Measurements from ENCODE around the gene CYTH4. TPM values are rescaled to one million over a fixed set of nuclear protein-coding genes. Genes with fewer than 3 reads are reported as not detected.

Gene CYTH4
- total and polyA plus RNA-seq, 2 experiments from 2014 or later = not detected

DNA sequence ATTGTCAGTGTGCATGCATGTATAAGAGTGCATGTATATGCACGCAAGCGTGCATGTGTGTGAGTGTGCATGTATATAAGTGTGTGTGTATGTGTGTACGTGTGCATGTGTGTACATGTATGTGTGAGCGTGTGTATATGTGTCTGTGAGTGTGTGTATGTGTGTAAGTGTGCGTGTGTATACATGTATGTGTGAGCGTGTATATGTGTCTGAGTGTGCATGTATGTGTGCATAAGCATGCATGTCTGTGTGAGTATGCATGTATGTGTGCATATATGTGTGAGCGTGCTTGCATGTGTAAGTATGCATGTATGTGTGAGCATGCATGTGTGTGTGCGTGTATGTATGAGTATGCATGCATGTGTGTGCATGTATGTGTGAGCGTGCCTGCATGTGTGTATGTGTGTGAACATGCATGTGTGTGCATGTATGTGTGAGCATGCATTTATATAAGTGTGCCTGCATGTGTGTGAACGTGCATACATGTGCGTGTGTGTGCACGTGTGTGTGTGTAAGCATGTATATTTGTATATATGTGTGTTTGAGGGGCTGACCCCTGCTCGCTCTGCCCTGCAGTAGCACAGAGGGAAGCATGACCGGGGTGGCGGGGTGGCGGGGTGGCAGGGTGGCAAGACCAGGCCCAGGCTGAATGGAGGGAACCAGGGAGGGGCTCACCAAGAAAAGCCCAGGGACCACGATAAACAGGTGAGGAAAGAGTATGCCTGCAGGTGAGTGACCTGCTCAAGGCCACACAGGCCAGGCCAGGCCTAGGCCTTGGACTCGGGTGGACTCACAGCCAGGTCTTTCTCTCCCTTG lies 26.3 kb downstream of the CYTH4 start:
- Histone ChIP-seq H3F3A (replicated peaks; ENCODE audit: low read depth) (0 out of 2 replicates have a peak, but pooled peaks cover 6% of the 10 kb centered on the region), H3K4me2 (no peak overlapping the region), H3K9me2 (ENCODE audit: insufficient read depth) (no peaks in the 10 kb centered on the region), H2AFZ (no peak overlapping the region), H3K79me2 (replicated peaks; ENCODE audit: insufficient read depth) (no peaks in the 10 kb centered on the region), H3K36me3 (ENCODE audit: insufficient read depth) (no peaks in the 10 kb centered on the region), H4K20me1 (replicated peaks; ENCODE audit: insufficient read depth) (no peaks in the 10 kb centered on the region), H3K27me3 (ENCODE audit: insufficient read depth) (no peaks in the 10 kb centered on the region), H3K4me1 (ENCODE audit: insufficient read depth) (peaks cover 12% of the 10 kb centered on the region; the same call in 1 of the 2 replicates), H3K4me3 (no peak overlapping the region), H3K27ac (ENCODE audit: low read depth) (no peak overlapping the region)
- ATAC-seq (no peak), DNase-seq (ENCODE audit: low spot score) (no peak)
- H3K4me1 Mint-ChIP-seq = peaks cover 44% of the 10 kb centered on the region
- TF ChIP-seq EZH2phosphoT487 (IDR thresholded peaks at IDR 0.05; ENCODE audit: unreplicated experiment) (no peak), STAT1 (IDR thresholded peaks at IDR 0.05; ENCODE audit: unreplicated experiment) (no peak), CREB1 (CRISPR knock-in tag; IDR thresholded peaks at IDR 0.05; ENCODE audit: low read depth) (no peak), POLR2AphosphoS5 (IDR thresholded peaks at IDR 0.05; ENCODE audit: low read depth) (no peak), ZNF331 (CRISPR knock-in tag; IDR thresholded peaks at IDR 0.05; ENCODE audit: low read depth) (no peak), JUNB (IDR thresholded peaks at IDR 0.05; ENCODE audit: unreplicated experiment) (no peak), ZNF114 (CRISPR knock-in tag; IDR thresholded peaks at IDR 0.05) (no peak), EZH2 (IDR thresholded peaks at IDR 0.05; ENCODE audit: low read depth, unreplicated experiment) (no peak), NANOG (IDR thresholded peaks at IDR 0.05; ENCODE audit: borderline replicate concordance) (no peak)
- TF ChIP-seq, protein P1, sequence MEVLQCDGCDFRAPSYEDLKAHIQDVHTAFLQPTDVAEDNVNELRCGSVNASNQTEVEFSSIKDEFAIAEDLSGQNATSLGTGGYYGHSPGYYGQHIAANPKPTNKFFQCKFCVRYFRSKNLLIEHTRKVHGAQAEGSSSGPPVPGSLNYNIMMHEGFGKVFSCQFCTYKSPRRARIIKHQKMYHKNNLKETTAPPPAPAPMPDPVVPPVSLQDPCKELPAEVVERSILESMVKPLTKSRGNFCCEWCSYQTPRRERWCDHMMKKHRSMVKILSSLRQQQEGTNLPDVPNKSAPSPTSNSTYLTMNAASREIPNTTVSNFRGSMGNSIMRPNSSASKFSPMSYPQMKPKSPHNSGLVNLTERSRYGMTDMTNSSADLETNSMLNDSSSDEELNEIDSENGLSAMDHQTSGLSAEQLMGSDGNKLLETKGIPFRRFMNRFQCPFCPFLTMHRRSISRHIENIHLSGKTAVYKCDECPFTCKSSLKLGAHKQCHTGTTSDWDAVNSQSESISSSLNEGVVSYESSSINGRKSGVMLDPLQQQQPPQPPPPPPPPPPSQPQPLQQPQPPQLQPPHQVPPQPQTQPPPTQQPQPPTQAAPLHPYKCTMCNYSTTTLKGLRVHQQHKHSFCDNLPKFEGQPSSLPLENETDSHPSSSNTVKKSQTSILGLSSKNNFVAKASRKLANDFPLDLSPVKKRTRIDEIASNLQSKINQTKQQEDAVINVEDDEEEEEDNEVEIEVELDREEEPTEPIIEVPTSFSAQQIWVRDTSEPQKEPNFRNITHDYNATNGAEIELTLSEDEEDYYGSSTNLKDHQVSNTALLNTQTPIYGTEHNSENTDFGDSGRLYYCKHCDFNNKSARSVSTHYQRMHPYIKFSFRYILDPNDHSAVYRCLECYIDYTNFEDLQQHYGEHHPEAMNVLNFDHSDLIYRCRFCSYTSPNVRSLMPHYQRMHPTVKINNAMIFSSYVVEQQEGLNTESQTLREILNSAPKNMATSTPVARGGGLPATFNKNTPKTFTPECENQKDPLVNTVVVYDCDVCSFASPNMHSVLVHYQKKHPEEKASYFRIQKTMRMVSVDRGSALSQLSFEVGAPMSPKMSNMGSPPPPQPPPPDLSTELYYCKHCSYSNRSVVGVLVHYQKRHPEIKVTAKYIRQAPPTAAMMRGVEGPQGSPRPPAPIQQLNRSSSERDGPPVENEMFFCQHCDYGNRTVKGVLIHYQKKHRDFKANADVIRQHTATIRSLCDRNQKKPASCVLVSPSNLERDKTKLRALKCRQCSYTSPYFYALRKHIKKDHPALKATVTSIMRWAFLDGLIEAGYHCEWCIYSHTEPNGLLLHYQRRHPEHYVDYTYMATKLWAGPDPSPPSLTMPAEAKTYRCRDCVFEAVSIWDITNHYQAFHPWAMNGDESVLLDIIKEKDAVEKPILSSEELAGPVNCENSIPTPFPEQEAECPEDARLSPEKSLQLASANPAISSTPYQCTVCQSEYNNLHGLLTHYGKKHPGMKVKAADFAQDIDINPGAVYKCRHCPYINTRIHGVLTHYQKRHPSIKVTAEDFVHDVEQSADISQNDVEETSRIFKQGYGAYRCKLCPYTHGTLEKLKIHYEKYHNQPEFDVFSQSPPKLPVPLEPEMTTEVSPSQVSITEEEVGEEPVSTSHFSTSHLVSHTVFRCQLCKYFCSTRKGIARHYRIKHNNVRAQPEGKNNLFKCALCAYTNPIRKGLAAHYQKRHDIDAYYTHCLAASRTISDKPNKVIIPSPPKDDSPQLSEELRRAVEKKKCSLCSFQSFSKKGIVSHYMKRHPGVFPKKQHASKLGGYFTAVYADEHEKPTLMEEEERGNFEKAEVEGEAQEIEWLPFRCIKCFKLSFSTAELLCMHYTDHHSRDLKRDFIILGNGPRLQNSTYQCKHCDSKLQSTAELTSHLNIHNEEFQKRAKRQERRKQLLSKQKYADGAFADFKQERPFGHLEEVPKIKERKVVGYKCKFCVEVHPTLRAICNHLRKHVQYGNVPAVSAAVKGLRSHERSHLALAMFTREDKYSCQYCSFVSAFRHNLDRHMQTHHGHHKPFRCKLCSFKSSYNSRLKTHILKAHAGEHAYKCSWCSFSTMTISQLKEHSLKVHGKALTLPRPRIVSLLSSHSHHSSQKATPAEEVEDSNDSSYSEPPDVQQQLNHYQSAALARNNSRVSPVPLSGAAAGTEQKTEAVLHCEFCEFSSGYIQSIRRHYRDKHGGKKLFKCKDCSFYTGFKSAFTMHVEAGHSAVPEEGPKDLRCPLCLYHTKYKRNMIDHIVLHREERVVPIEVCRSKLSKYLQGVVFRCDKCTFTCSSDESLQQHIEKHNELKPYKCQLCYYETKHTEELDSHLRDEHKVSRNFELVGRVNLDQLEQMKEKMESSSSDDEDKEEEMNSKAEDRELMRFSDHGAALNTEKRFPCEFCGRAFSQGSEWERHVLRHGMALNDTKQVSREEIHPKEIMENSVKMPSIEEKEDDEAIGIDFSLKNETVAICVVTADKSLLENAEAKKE (CRISPR knock-in tag; IDR thresholded peaks at IDR 0.05) = no peak
- TF ChIP-seq, protein P2, sequence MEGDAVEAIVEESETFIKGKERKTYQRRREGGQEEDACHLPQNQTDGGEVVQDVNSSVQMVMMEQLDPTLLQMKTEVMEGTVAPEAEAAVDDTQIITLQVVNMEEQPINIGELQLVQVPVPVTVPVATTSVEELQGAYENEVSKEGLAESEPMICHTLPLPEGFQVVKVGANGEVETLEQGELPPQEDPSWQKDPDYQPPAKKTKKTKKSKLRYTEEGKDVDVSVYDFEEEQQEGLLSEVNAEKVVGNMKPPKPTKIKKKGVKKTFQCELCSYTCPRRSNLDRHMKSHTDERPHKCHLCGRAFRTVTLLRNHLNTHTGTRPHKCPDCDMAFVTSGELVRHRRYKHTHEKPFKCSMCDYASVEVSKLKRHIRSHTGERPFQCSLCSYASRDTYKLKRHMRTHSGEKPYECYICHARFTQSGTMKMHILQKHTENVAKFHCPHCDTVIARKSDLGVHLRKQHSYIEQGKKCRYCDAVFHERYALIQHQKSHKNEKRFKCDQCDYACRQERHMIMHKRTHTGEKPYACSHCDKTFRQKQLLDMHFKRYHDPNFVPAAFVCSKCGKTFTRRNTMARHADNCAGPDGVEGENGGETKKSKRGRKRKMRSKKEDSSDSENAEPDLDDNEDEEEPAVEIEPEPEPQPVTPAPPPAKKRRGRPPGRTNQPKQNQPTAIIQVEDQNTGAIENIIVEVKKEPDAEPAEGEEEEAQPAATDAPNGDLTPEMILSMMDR (conservative IDR thresholded peaks at IDR 0.05; ENCODE audit: low read depth in 2 of 2) = no peak
- TF ChIP-seq, protein P3, sequence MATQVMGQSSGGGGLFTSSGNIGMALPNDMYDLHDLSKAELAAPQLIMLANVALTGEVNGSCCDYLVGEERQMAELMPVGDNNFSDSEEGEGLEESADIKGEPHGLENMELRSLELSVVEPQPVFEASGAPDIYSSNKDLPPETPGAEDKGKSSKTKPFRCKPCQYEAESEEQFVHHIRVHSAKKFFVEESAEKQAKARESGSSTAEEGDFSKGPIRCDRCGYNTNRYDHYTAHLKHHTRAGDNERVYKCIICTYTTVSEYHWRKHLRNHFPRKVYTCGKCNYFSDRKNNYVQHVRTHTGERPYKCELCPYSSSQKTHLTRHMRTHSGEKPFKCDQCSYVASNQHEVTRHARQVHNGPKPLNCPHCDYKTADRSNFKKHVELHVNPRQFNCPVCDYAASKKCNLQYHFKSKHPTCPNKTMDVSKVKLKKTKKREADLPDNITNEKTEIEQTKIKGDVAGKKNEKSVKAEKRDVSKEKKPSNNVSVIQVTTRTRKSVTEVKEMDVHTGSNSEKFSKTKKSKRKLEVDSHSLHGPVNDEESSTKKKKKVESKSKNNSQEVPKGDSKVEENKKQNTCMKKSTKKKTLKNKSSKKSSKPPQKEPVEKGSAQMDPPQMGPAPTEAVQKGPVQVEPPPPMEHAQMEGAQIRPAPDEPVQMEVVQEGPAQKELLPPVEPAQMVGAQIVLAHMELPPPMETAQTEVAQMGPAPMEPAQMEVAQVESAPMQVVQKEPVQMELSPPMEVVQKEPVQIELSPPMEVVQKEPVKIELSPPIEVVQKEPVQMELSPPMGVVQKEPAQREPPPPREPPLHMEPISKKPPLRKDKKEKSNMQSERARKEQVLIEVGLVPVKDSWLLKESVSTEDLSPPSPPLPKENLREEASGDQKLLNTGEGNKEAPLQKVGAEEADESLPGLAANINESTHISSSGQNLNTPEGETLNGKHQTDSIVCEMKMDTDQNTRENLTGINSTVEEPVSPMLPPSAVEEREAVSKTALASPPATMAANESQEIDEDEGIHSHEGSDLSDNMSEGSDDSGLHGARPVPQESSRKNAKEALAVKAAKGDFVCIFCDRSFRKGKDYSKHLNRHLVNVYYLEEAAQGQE (IDR thresholded peaks at IDR 0.05; ENCODE audit: unreplicated experiment) = no peak
- TF ChIP-seq, protein P4, sequence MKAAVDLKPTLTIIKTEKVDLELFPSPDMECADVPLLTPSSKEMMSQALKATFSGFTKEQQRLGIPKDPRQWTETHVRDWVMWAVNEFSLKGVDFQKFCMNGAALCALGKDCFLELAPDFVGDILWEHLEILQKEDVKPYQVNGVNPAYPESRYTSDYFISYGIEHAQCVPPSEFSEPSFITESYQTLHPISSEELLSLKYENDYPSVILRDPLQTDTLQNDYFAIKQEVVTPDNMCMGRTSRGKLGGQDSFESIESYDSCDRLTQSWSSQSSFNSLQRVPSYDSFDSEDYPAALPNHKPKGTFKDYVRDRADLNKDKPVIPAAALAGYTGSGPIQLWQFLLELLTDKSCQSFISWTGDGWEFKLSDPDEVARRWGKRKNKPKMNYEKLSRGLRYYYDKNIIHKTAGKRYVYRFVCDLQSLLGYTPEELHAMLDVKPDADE (IDR thresholded peaks at IDR 0.05) = no peak
- H3K9me3 Mint-ChIP-seq = no peaks in the 10 kb centered on the region
- H3K27me3 Mint-ChIP-seq (ENCODE audit: insufficient read depth, low read depth, poor library complexity) = peaks cover 24% of the 10 kb centered on the region
- H3K27ac Mint-ChIP-seq = no peak overlapping the region
- no peaks in the 10 kb centered on the region for H3K36me3 Mint-ChIP-seq (ENCODE audit: low read depth)
- H3K4me3 Mint-ChIP-seq = no peak overlapping the region

Data from GM23338 (cell line).